SK-N-SH treated with all-trans-retinoic acid at 6 μM for 48 hours (cell line): ENCODE measurements around the gene TGDS.

Experiments
- ATAC-seq: fragments of 200-7000 bp; cut with Tn5 transposase; 3 replicates; pipeline ENCODE4 v1.9.1; 2020; ENCODE audit warnings: mild to moderate bottlenecking, moderate library complexity
- ARNTL ChIP-seq: fragments of 450-650 bp; formaldehyde crosslinking; IDR thresholded peaks from 2 replicates; pipeline ENCODE4 v1.5.0; 2020; ENCODE audit warnings: low read depth, mild to moderate bottlenecking, moderate library complexity, borderline replicate concordance
- BACH2 ChIP-seq: fragments of 250-450 bp; sonication (Bioruptor Pico); IDR thresholded peaks from 2 replicates; pipeline ENCODE4 v1.9.0; 2021; ENCODE audit warnings: mild to moderate bottlenecking, borderline replicate concordance
- CSDC2 ChIP-seq: fragments of 250-450 bp; sonication (Bioruptor Pico); IDR thresholded peaks from 2 replicates; pipeline ENCODE4 v1.5.0; 2020; ENCODE audit warnings: mild to moderate bottlenecking, moderate library complexity
- GLIS3 ChIP-seq: fragments of 250-450 bp; sonication (Bioruptor Pico); IDR thresholded peaks from 2 replicates; pipeline ENCODE4 v1.5.0; 2020; ENCODE audit warnings: mild to moderate bottlenecking, moderate library complexity
- ISL1 ChIP-seq: fragments of 250-450 bp; sonication (Bioruptor Pico); IDR thresholded peaks from 2 replicates; pipeline ENCODE4 v2.1.2; 2022; ENCODE audit warnings: mild to moderate bottlenecking, moderate library complexity
- OSR1 ChIP-seq: fragments of 250-450 bp; sonication (Bioruptor Pico); IDR thresholded peaks from 2 replicates; pipeline ENCODE4 v1.8.0; 2022; ENCODE audit warnings: moderate library complexity, mild to moderate bottlenecking, inconsistent platforms
- PATZ1 ChIP-seq: fragments of 250-450 bp; sonication (Bioruptor Pico); IDR thresholded peaks from 2 replicates; pipeline ENCODE4 v1.8.0; 2020; ENCODE audit warnings: mild to moderate bottlenecking, moderate library complexity, borderline replicate concordance
- PPARA ChIP-seq: fragments of 250-450 bp; sonication (Bioruptor Pico); IDR thresholded peaks from 2 replicates; pipeline ENCODE4 v1.5.0; 2020; ENCODE audit warnings: mild to moderate bottlenecking, borderline replicate concordance
- RARB ChIP-seq: fragments of 250-450 bp; sonication (Bioruptor Pico); IDR thresholded peaks from 2 replicates; pipeline ENCODE4 v1.8.0; 2021; ENCODE audit warnings: mild to moderate bottlenecking, moderate library complexity
- SNAI2 ChIP-seq: fragments of 250-450 bp; sonication (Bioruptor Pico); IDR thresholded peaks from 2 replicates; pipeline ENCODE4 v1.5.0; 2020; ENCODE audit warnings: mild to moderate bottlenecking, moderate library complexity
- TCF4 ChIP-seq: fragments of 250-450 bp; sonication (Bioruptor Pico); IDR thresholded peaks from 2 replicates; pipeline ENCODE4 v1.8.0; 2021; ENCODE audit warnings: mild to moderate bottlenecking, moderate library complexity, borderline replicate concordance
- TOX ChIP-seq: fragments of 250-450 bp; sonication (Bioruptor Pico); IDR thresholded peaks from 2 replicates; pipeline ENCODE4 v1.8.0; 2021; ENCODE audit warnings: mild to moderate bottlenecking, moderate library complexity, borderline replicate concordance
- ZC3H10 ChIP-seq: fragments of 250-450 bp; sonication (Bioruptor Pico); IDR thresholded peaks from 2 replicates; pipeline ENCODE4 v1.5.1; 2021; ENCODE audit warnings: mild to moderate bottlenecking, moderate library complexity
- ZNF565 ChIP-seq: fragments of 450-650 bp; formaldehyde crosslinking; conservative IDR thresholded peaks from 2 replicates; pipeline ENCODE4 v1.5.0; 2020; ENCODE audit warnings: low read depth, mild to moderate bottlenecking, moderate library complexity
- ZNF8 ChIP-seq: fragments of 450-650 bp; formaldehyde crosslinking; IDR thresholded peaks from 2 replicates; pipeline ENCODE4 v1.5.0; 2020; ENCODE audit warnings: mild to moderate bottlenecking, moderate library complexity
- TF ChIP-seq, protein P1 (sequence below): fragments of 250-450 bp; sonication (Bioruptor Pico); IDR thresholded peaks from 2 replicates; pipeline ENCODE4 v1.5.0; 2020; ENCODE audit warnings: mild to moderate bottlenecking, moderate library complexity
- TF ChIP-seq, protein P2 (sequence below): fragments of 250-450 bp; sonication (Bioruptor Pico); IDR thresholded peaks from 2 replicates; pipeline ENCODE4 v1.8.0; 2021; ENCODE audit warnings: low read depth, mild to moderate bottlenecking, moderate library complexity, borderline replicate concordance

TGDS gene

DNA sequence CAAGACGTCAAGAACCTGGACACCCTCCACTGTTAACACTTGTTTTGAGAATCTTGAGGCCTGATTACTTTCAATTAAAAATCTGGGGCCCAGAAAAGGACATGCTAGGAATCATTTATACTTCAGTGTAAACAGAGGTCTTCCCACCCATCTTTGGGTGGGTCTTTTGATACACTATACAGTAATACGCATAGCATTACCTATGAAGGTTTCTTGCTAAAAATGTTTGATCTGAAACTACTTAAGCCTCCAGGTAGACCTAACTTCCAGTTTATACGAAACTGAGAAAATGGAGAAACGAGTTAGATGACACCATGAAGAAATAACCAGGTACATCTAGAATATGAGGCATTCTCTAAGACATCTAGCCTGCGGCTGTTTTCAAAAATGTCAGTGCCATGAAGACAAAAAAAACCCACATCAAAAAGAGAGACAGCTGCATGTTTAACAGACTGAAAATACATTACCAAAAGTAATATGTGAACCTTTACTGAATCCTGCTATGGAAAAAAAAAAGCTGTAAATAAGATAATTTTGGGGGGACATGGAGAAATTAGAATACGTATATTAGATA is 36.6 kb downstream of the TGDS start (continued):
- TF ChIP-seq, protein P1, sequence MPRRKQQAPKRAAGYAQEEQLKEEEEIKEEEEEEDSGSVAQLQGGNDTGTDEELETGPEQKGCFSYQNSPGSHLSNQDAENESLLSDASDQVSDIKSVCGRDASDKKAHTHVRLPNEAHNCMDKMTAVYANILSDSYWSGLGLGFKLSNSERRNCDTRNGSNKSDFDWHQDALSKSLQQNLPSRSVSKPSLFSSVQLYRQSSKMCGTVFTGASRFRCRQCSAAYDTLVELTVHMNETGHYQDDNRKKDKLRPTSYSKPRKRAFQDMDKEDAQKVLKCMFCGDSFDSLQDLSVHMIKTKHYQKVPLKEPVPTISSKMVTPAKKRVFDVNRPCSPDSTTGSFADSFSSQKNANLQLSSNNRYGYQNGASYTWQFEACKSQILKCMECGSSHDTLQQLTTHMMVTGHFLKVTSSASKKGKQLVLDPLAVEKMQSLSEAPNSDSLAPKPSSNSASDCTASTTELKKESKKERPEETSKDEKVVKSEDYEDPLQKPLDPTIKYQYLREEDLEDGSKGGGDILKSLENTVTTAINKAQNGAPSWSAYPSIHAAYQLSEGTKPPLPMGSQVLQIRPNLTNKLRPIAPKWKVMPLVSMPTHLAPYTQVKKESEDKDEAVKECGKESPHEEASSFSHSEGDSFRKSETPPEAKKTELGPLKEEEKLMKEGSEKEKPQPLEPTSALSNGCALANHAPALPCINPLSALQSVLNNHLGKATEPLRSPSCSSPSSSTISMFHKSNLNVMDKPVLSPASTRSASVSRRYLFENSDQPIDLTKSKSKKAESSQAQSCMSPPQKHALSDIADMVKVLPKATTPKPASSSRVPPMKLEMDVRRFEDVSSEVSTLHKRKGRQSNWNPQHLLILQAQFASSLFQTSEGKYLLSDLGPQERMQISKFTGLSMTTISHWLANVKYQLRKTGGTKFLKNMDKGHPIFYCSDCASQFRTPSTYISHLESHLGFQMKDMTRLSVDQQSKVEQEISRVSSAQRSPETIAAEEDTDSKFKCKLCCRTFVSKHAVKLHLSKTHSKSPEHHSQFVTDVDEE (CRISPR knock-in tag) = no peak
- TF ChIP-seq PATZ1 (CRISPR knock-in tag) = no peak
- no peak for TF ChIP-seq ZC3H10

GRCh38 chr13:94558716-94559115 is 37.2 kb downstream of the TGDS start:
- TF ChIP-seq, protein P2, sequence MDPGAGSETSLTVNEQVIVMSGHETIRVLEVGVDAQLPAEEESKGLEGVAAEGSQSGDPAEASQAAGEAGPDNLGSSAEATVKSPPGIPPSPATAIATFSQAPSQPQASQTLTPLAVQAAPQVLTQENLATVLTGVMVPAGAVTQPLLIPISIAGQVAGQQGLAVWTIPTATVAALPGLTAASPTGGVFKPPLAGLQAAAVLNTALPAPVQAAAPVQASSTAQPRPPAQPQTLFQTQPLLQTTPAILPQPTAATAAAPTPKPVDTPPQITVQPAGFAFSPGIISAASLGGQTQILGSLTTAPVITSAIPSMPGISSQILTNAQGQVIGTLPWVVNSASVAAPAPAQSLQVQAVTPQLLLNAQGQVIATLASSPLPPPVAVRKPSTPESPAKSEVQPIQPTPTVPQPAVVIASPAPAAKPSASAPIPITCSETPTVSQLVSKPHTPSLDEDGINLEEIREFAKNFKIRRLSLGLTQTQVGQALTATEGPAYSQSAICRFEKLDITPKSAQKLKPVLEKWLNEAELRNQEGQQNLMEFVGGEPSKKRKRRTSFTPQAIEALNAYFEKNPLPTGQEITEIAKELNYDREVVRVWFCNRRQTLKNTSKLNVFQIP (CRISPR knock-in tag) = no peak
- TF ChIP-seq RARB = no peak
- TF ChIP-seq, protein P1 (CRISPR knock-in tag) = no peak
- TF ChIP-seq SNAI2 = no peak
- TF ChIP-seq GLIS3 (CRISPR knock-in tag) = no peak
- no peak for TF ChIP-seq PATZ1 (CRISPR knock-in tag)
- TF ChIP-seq ISL1 (CRISPR knock-in tag) = no peak
- no peak for TF ChIP-seq BACH2 (CRISPR knock-in tag)
- no peak for TF ChIP-seq OSR1
- no peak for TF ChIP-seq PPARA (CRISPR knock-in tag)
- no peak for TF ChIP-seq TOX (CRISPR knock-in tag)
- TF ChIP-seq TCF4 (CRISPR knock-in tag) = no peak
- no peak for TF ChIP-seq CSDC2
- ATAC-seq = no peak

DNA sequence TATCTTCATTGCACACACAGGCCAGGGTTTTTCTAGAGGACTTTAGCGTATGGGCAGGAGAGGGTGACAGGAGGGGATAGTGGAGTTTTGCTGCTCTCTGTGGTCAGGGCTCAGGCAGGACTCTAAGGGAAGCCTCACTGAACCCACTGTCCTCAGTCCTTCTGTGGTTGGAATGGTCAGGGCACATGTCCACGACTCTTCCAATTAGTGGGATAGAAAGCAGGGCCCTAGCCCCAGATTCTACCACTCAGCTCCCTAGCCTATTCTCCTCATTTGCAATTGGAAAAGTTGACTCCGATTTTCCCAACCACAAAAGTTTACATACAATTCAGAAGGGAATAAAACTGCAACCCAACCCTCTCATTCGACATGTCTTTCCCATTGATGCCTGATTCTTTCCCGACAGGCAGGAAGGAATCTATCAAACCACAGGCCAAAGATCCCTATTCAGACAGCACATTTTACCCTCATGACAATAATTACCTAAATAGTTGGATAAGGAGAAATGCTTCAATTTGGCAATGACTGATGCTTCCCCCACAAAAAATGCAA is 38.2 kb downstream of the TGDS start:
- ATAC-seq = peak; percentile 54; the same call in 2 of the 3 replicates
- TF ChIP-seq ZNF565 (no peak), ARNTL (no peak), PATZ1 (CRISPR knock-in tag) (no peak), ZNF8 (no peak), ZC3H10 (no peak), RARB (no peak)
